ENCODE results near the gene FHOD3. TPM values are rescaled to one million over a fixed set of nuclear protein-coding genes. Genes with fewer than 3 reads are reported as not detected.

The FHOD3 gene
- polyA plus RNA-seq, 5 donors: 1.5 to 2.5 (median 2.1) TPM

DNA sequence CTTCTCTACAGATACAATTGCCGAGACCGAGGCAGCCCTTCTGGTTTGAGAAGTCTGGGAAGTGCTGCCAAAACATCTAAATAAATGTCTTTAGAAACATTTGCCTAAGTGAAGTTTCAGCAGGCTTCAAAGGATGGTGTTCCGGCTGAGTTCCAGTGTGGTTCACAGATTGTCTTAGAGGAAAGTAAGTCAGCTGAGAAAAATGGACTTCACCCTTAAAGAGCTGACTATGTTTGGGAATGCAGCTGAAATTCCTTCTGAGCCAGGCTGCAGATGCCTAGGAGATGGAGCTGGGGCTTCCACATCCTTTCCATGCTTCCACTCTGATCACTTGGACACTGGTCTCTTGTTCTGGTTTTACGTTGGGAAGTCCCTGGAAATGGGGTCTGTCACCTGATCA, 83.6 kb downstream of the FHOD3 start:
- DNase-seq: no peak

DNA sequence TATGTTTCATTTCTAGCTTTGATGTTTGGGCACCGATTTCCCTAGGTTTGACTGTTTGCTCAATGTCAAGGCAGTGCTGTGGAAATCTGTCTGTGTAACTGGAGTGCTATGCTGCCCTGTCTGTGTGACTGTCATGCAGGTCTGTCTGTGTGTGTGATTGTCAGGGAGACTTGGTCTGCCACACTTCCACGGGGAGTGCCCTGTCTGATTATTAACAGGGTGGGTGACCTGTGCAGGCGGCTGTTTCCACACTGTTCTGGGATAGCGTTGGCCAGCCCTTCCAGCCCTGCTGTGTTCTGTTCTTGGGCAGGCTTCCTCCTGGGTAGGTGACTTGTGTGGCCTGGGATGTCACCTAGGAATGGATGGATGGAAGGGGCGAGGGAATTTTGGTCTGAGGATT, 85.3 kb downstream of the FHOD3 start:
- DNase-seq: no peak

- DNase-seq: no peak
These were observed 88.8 kb downstream of the FHOD3 start for GRCh38 chr18:36386150-36386920.

GRCh38 chr18:36387310-36387709, 89.8 kb downstream of the FHOD3 start:
- DNase-seq: no peak

GRCh38 chr18:36388310-36388709, 90.8 kb downstream of the FHOD3 start:
- no peak for DNase-seq

DNA sequence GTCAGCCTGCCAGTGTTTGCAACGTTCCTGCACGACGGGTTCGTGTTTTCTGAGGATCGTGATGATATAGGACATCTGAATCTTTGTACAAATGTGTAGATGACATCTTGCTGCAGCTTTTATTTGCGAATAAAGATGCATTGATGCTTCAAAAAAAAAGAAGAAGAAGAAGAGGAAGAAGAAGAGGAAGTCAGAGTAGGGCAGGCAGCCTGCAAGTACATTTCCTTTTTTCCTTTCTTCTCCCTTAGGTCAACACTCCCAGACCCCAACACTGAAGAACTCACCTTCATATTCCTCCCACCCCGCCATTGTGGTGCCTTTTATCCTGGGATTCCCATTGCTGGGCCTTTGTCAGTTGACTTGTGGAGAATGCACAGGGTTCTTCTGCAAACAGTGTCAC, 91.5 kb downstream of the FHOD3 start:
- no peak for DNase-seq

- no peak for DNase-seq
These were observed 92.5 kb downstream of the FHOD3 start for GRCh38 chr18:36389811-36390581.

GRCh38 chr18:36391426-36392145, 94.1 kb downstream of the FHOD3 start:
- no peak for DNase-seq

DNA sequence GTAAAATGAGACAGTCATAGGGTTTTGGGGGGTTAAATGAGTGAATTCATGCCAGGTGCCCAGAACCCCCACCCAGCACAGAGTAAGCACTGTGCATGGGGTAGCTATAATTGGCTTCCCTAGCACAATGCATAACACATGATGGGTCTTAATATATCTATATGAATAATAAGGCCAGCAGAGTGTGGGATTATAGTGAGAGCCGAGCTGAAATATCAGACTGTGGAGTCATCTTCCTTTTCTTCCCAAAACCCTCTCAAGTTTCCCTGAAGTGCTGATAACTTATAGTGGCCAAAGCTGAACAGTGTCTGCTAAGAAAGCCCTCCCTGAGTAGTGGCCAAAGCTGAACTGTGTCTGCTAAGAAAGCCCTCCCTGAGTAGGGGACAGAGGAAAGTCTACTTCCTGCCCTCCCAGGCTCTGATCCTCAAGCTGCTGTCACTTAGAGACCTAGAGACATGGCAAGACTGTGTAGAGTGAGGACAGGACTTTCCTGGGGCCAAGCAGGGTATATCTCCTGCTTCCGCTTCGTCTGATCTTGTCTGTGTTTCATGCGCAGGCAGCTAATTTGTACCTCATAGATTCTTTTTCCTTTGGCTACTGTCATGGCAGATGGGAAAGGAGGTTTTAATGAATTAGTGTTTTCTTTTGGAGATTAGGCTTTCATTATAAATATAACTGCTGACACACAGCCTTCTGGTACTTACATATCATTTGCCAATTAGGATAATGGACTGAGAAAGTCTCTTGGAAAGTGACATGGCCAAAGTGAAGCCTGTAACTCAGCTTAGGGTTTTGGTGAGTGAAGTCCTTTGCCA, 94.9 kb downstream of the FHOD3 start:
- DNase-seq: peak; percentile 19 to 31

DNA sequence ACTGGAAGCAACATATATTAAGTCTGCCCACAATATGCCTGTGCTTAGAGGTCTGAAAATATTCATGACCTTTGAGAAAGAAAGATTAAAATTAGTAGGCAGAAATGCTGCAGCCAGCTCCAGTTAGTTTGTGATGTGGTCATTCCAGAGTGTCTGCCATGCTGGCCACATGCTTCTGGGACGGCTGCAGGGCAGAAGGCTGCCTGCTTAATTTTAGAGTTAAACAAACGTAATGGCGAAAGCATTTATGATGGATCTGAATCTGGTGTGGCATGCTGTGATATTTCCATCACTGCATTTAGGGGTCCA, 95.4 kb downstream of the FHOD3 start:
- DNase-seq: no peak

- no peak for DNase-seq
These were observed 97.0 kb downstream of the FHOD3 start for GRCh38 chr18:36394486-36394885.

DNA sequence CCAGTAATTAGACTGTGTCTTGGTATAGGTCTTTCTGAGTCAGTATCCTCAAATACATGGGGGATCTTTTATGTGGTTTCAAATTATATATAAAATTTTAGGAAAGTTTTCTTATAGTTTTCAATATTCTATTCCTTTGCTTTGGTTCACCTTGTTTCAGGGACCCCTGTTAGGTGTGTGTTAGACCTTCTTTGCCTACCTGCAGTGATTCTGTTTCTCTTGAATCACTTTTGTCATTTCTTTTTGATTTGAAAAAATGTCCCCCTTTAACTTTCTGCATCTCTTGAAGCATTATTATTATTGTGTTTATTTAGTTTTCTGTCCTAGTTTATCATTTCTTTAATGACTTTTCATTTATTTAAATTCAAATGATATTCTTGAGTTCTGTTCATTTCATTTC, 98.7 kb downstream of the FHOD3 start:
- DNase-seq: no peak

- no peak for DNase-seq
These were observed 99.5 kb downstream of the FHOD3 start for GRCh38 chr18:36397033-36397432.

DNA sequence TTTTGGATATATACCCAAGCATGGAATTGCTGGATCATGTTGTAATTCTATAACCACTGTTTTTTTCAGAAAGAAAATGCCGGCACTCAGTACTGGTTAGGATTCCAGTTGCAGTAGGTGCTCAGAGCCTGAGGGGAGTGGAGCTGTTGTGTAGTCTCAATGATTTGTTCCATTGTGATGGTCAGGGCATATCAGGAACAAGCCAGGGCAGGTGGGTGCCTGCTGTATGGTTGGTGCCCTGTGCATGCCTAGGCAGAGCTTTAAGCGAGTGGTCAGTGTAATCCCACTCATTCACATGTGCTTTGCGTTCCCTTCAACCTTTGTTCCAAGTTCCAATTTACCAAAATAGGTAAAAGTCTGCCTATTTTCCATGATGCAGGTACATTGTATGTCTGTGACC, 100.9 kb downstream of the FHOD3 start:
- DNase-seq: no peak

DNA sequence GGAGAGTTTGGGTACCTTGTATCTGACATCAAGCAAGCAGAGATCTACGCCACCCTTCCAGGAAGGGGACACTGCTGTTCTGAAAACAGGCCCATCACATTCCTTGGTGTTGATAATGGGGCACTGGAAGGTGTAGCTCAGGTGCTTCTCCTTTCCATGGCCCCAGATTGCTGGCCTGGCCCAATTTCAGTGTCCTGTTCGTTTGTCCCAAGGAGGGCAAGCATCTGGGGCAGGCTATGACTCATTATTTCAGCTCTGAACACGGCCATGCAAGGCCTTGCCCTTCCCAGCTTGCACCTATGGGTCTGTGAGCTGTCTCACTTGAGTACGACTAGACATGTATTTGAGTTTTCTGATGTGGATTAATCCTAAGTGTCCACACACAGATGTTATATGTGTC, 101.5 kb downstream of the FHOD3 start:
- DNase-seq: no peak

DNA sequence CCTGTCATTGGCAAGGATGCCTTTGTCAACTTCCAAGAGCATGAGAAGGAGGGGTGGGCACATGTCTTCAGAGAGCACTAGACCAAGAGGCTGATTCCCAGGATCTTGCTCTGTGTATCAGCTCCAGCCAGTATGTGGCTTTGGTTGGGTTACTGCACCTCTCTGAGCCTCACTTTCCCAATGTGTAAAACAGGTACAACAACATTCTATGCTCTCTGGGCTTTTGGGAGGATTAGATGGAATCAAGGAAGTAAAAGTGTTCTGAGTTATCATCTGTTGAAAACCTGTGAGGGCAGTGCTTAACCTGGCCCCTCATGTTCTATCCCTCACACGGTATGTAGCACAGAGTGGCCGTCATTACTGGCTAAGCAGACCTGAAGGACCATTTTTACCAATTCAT, 103.9 kb downstream of the FHOD3 start:
- no peak for DNase-seq

GRCh38 chr18:36402765-36403396, 105.4 kb downstream of the FHOD3 start:
- DNase-seq: peak; percentile 37 to 61

DNA sequence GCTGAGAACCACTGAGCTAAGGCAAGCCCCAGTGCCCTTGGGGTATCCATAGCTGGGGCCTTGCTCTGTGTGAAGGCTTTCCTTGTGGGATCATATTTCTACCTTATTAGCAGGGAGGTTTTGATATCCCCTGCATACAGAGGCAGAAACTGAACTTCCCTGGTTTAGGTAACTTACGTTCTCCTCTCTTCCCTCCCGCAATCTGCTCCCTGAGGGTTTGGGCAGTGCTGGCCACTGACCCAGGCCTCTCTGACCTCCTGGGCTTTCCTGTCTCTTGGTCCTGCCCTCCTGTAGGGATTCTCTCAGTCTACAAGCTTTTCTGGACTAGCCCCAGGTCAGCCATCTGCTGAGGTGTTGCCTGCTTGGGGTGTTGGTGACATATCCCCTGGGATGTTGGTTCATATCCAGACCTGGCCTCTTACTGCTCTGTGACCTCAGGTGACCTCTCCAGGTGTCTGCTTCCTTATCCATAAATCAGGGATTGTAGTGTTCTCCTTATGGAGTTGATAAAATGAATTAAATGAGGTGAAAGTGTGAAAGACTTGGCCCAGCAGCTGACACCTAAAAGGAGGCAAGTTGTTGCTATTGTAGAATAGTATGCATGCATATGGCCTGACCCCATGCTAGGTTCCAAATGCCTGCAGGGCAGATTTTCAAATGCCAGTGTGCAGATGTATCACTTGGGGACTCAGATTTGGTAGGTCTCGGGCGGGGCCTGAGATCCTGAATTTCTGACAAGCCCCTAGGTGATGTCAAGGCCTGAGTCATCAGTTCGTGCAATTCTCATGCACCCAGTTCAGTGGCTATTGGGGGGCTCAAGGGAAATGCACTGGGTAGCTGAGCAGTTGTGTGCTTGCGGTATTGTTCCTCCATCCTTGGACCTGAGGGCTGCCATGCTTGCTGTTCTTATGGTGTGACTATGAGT, 106.6 kb downstream of the FHOD3 start:
- no peak for DNase-seq

DNA sequence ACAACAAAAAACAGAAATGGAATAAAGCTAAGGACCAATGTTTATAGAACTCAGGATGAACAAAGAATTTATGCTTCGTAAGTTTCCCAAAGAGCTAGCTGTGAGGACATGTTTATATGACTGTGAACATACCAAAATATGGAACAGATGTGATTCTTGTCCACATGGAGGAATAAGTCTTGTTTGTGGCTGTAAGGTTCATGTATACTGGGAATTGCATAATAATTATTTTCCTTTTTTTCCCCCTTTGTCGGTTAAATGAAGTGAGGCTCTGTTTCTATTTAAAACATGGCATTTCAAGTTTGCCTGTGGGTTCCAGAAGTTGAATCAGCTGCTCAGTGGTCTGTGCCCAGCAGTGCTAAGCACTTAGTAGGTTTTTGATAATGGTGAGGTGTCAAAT, 108.1 kb downstream of the FHOD3 start:
- no peak for DNase-seq

DNA sequence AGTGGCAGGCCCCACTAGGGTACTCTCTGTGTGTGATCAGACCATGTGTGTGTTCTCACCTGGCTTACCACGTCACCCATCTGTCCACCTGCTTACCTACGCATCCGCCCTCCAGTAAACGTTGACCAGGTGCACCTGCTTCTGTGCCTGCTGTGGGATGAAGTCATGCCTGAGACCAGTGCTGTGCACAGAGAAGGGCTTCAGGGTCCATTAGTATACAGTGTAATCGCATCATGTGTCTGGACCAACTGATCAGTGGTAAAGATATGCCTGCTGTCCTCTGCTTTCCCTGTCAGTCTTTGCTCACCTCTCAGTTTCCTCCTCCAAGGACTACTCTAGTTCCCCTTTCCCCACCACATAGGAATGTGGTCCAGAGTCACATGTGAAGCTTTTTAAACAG, 109.3 kb downstream of the FHOD3 start:
- DNase-seq: no peak
